ENCODE data around the gene PTPRN2.

- TF ChIP-seq RBM15 (IDR thresholded peaks at IDR 0.05; ENCODE audit: insufficient read depth, low read length), result no peak
- no peak for TF ChIP-seq CREBBP (IDR thresholded peaks at IDR 0.05; ENCODE audit: low read depth, low read length)
- no peak for TF ChIP-seq CTCF (IDR thresholded peaks at IDR 0.05 in 2 of 3, conservative IDR thresholded peaks at IDR 0.05 in 1 of 3; ENCODE audit: insufficient read depth in 2 of 3, low read depth in 1 of 3, low read length in 3 of 3)
- no peak for TF ChIP-seq RBM22 (IDR thresholded peaks at IDR 0.05; ENCODE audit: low read depth, low read length, poor library complexity, severe bottlenecking)
- no peak for TF ChIP-seq KAT8 (IDR thresholded peaks at IDR 0.05; ENCODE audit: low read depth)
- no peak for TF ChIP-seq HNRNPUL1 (IDR thresholded peaks at IDR 0.05; ENCODE audit: low read length)
- TF ChIP-seq POLR2A (conservative IDR thresholded peaks at IDR 0.05), result no peak
Observed at GRCh38 chr7:158369290-158369689, 218.3 kb downstream of the PTPRN2 start.
